ENCODE results near the gene EXOC4. TPM values are rescaled to one million over a fixed set of nuclear protein-coding genes. Genes with fewer than 3 reads are reported as not detected.

The EXOC4 gene
- total and polyA plus RNA-seq, 12 donors = 7.5 to 41.7 (median 34.6) TPM

- ATAC-seq (no peak), DNase-seq (no peak)
- 75 to 86% methylated on average over 5 of the region's 5 CpGs for WGBS, 2 donors
- H3K4me1 ChIP-seq = no peaks in the 10 kb centered on the region
- no peaks in the 10 kb centered on the region for H3K9me3 ChIP-seq
- no peaks in the 10 kb centered on the region for H3K27me3 ChIP-seq
- intact Hi-C loops (cut with DNase I) = no loop called here
- TF ChIP-seq CTCF (IDR thresholded peaks at IDR 0.05) = no peak
- no peak overlapping the region for H3K4me3 ChIP-seq
- H3K36me3 ChIP-seq = peaks cover 0 to 4% (median 0%) of the 10 kb centered on the region in 9 donors
- no peak overlapping the region for H3K27ac ChIP-seq
Observed at GRCh38 chr7:133945497-133945896, 692.6 kb downstream of the EXOC4 start.

GRCh38 chr7:133947458-133948254 is 694.8 kb downstream of the EXOC4 start:
- WGBS, 2 donors = 84 to 87% methylated on average over 6 of the region's 6 CpGs

GRCh38 chr7:133948588-133948987 is 695.7 kb downstream of the EXOC4 start:
- H3K4me3 ChIP-seq = no peak overlapping the region

More at GRCh38 chr7:133947458-133948254, 694.8 kb downstream of the EXOC4 start:
- H3K36me3 ChIP-seq = no peaks in the 10 kb centered on the region
- intact Hi-C loops (cut with DNase I) = no loop called here
- H3K9me3 ChIP-seq = no peaks in the 10 kb centered on the region
- no peak for ATAC-seq
- no peak overlapping the region for H3K4me3 ChIP-seq
- TF ChIP-seq CTCF (IDR thresholded peaks at IDR 0.05) = no peak
- H3K27ac ChIP-seq = no peak overlapping the region
- no peaks in the 10 kb centered on the region for H3K27me3 ChIP-seq
- no peaks in the 10 kb centered on the region for H3K4me1 ChIP-seq
- no peak for DNase-seq

GRCh38 chr7:133950855-133951254 is 698.0 kb downstream of the EXOC4 start:
- Histone ChIP-seq H3K36me3 (no peaks in the 10 kb centered on the region), H3K4me1 (no peaks in the 10 kb centered on the region), H3K27me3 (no peaks in the 10 kb centered on the region), H3K4me3 (no peak overlapping the region), H3K9me3 (no peaks in the 10 kb centered on the region), H3K27ac (no peak overlapping the region)
- DNase-seq (no peak), ATAC-seq (no peak)
- 84 to 90% methylated on average over 4 of the region's 4 CpGs for WGBS, 2 donors
- intact Hi-C loops (cut with DNase I) = no loop called here
- no peak for TF ChIP-seq CTCF (IDR thresholded peaks at IDR 0.05)

More at GRCh38 chr7:133948588-133948987, 695.7 kb downstream of the EXOC4 start:
- Histone ChIP-seq H3K9me3 (no peaks in the 10 kb centered on the region), H3K27ac (no peak overlapping the region), H3K4me1 (no peaks in the 10 kb centered on the region), H3K36me3 (no peaks in the 10 kb centered on the region), H3K27me3 (no peaks in the 10 kb centered on the region)
- DNase-seq (no peak), ATAC-seq (no peak)
- WGBS, 2 donors = 89% methylated on average over 6 of the region's 6 CpGs
- intact Hi-C loops (cut with DNase I) = no loop called here
- TF ChIP-seq CTCF (IDR thresholded peaks at IDR 0.05) = no peak

All from heart right ventricle (tissue), 16 donors.